Ecto neural progenitor cell (in vitro differentiated cells): Measurements from ENCODE around the gene MARCHF9.

Source experiments
- DNase-seq: peaks from one replicate; pipeline ENCODE4 v3.0.0-alpha.2; 2018; ENCODE audit warnings: low spot score

MARCHF9 gene

GRCh38 chr12:57800965-57801364 lies 46.1 kb downstream of the MARCHF9 start:
- DNase-seq, result no peak

GRCh38 chr12:57802607-57803006 lies 47.7 kb downstream of the MARCHF9 start:
- DNase-seq, result no peak

DNA sequence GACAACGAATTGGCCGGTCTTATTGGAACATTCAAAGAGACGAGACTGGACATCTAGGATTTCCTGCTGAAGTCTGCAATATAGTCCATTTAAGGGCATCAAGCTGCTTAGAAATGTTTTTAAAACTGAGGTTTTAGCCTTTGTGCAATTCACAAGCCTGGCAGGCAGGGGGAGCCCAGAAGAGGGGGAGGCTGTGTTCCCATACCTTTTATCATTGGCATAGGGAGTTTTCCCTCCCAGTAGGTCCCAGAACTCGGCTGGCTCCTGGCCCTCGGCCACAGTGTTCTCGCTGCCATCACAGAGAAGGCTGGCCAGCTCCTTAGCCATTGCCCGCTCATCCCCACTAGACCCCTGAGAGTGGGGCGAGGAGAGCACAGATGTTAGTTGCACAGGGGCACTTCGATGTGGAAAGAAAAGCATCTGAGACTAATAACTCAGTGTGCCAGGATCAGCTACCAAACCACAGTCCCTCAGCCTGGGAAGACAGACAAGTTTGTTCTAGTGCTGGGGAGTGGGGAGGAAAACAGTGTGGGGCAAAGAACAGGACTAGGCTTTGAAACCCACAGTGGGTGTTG lies 48.5 kb downstream of the MARCHF9 start:
- peak; percentile 65 for DNase-seq

- no peak for DNase-seq
Measured at GRCh38 chr12:57806677-57807076, 51.8 kb downstream of the MARCHF9 start.

DNA sequence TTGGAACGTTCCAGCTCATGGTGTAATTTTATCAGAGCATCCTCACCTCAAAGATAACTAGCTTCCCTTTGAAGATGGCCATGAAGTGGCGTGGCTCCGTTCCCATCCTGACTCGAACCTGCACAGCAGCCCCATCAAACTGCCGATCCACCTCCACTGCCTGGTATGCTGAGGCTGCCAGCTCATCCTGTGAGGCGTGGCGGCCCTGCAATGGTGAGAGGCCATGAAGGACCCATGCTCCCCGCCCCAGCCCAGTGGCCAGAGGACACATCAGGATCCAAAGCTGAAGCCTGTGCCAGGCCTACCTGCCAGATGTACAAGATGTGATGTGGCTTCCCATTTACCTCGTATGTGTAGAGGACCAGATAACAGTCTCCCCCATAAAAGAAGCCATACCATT lies 52.4 kb downstream of the MARCHF9 start:
- DNase-seq, result no peak

- DNase-seq, result no peak
Measured at GRCh38 chr12:57808351-57808750, 53.4 kb downstream of the MARCHF9 start.

GRCh38 chr12:57809425-57809824 lies 54.5 kb downstream of the MARCHF9 start:
- DNase-seq, result no peak
